PC-3 (cell line): ENCODE data around the gene OR4E2. TPM values are rescaled to one million over a fixed set of nuclear protein-coding genes. Genes with fewer than 3 reads are reported as not detected.

Source experiments
- ATAC-seq: fragments of 200-7000 bp; cut with Tn5 transposase; 2 replicates; pipeline ENCODE4 v1.9.1; 2020; ENCODE audit warnings: mild to moderate bottlenecking, moderate library complexity
- BruUV-seq: library from RNA; stranded (reverse); fragments of 400-500 nt; replicated peaks from 2 replicates; lab custom pipeline; 2021; lab: Mats Ljungman, UMichigan
- CTCF ChIA-PET: fragments of 300-600 bp; sonication (Branson Sonifier 250); formaldehyde crosslinking; loops from one replicate; lab custom pipeline; 2022; ENCODE audit warnings: antibody characterized with exemption; lab: Charles Lee
- POLR2A ChIA-PET: fragments of 300-600 bp; sonication (Branson Sonifier 250); formaldehyde crosslinking; loops from one replicate; lab custom pipeline; 2022; ENCODE audit warnings: antibody characterized with exemption; ENCODE audit not compliant: unreplicated experiment; lab: Charles Lee
- DNase-seq: peaks from one replicate; pipeline ENCODE4 v3.0.0-alpha.2; 2015
- H2AFZ ChIP-seq: fragments of 300-600 bp; sonication (generic); 2 replicates; pipeline ENCODE4 v1.6.0; 2016; ENCODE audit warnings: antibody characterized with exemption, low read length
- H3F3A ChIP-seq: fragments of 300-600 bp; sonication (generic); one replicate; pipeline ENCODE4 v1.6.0; 2017; ENCODE audit warnings: antibody characterized with exemption, low read length, control low read depth, mild to moderate bottlenecking; ENCODE audit not compliant: unreplicated experiment
- H3K27ac ChIP-seq: fragments of 300-600 bp; sonication (generic); 2 replicates; pipeline ENCODE4 v1.5.1; 2016; ENCODE audit warnings: mild to moderate bottlenecking, low read length
- H3K27me3 ChIP-seq: fragments of 300-600 bp; sonication (generic); 2 replicates; pipeline ENCODE4 v1.6.1; 2016; ENCODE audit warnings: low read length, mixed read lengths
- H3K36me3 ChIP-seq: fragments of 300-600 bp; sonication (generic); 2 replicates; pipeline ENCODE4 v1.6.1; 2016; ENCODE audit warnings: low read depth, mixed run types, low read length, mixed read lengths
- H3K4me1 ChIP-seq: fragments of 300-600 bp; sonication (generic); 2 replicates; pipeline ENCODE4 v1.5.1; 2016; ENCODE audit warnings: low read length; ENCODE audit not compliant: insufficient read depth
- H3K4me2 ChIP-seq: fragments of 300-600 bp; sonication (generic); 2 replicates; pipeline ENCODE4 v1.6.0; 2016; ENCODE audit warnings: low read length
- H3K4me3 ChIP-seq: fragments of 300-600 bp; sonication (generic); 2 replicates; pipeline ENCODE4 v1.5.1; 2016; ENCODE audit warnings: mild to moderate bottlenecking, low read length, mixed read lengths
- H3K79me2 ChIP-seq: fragments of 300-600 bp; sonication (generic); 2 replicates; pipeline ENCODE4 v1.6.1; 2017; ENCODE audit warnings: low read length, mixed read lengths
- H3K9ac ChIP-seq: fragments of 300-600 bp; sonication (generic); 2 replicates; pipeline ENCODE4 v1.6.0; 2016; ENCODE audit warnings: mild to moderate bottlenecking, low read length
- H3K9me2 ChIP-seq: fragments of 300-600 bp; sonication (generic); replicated peaks from 2 replicates; pipeline ENCODE4 v1.6.1; 2016; ENCODE audit warnings: mixed run types, low read length, mixed read lengths
- H3K9me3 ChIP-seq: fragments of 300-600 bp; sonication (generic); 2 replicates; pipeline ENCODE4 v1.6.1; 2016; ENCODE audit warnings: low read length, mixed read lengths
- H4K20me1 ChIP-seq: fragments of 300-600 bp; sonication (generic); 2 replicates; pipeline ENCODE4 v1.6.1; 2016; ENCODE audit warnings: low read length, mixed read lengths
- EZH2 ChIP-seq: fragments of 300-600 bp; sonication (generic); IDR thresholded peaks from one replicate; pipeline ENCODE4 v1.6.1; 2017; ENCODE audit warnings: antibody characterized with exemption, mild to moderate bottlenecking, low read length; ENCODE audit not compliant: unreplicated experiment
- EZH2phosphoT487 ChIP-seq: fragments of 300-600 bp; sonication (generic); IDR thresholded peaks from 2 replicates; pipeline ENCODE4 v1.6.1; 2018; ENCODE audit warnings: mild to moderate bottlenecking, antibody characterized with exemption, low read length, borderline replicate concordance
- intact Hi-C: fragments of 100-400 bp; cut with micrococcal nuclease; formaldehyde crosslinking; loops from 2 replicates; pipeline ENCODE4 v1.9.0; 2023
- total RNA-seq: library from RNA; depleted of rRNA; stranded (reverse); fragments of >200 nt; gene quantifications from 2 replicates; pipeline ENCODE4 v1.2.3, GENCODE V29; 2014
- TF ChIP-seq, protein P1 (sequence below): fragments of 300-600 bp; sonication (generic); conservative IDR thresholded peaks from 2 replicates; pipeline ENCODE4 v1.5.1; 2017; ENCODE audit warnings: antibody characterized with exemption, low read depth, mild to moderate bottlenecking, low read length

Gene OR4E2
- total RNA-seq, 1 experiment from 2014 or later, result not detected

- H3K27ac ChIP-seq, result no peak overlapping the region
- ATAC-seq (peak; percentile 77), DNase-seq (peak; percentile 83)
- H3K9me3 ChIP-seq, result no peaks in the 10 kb centered on the region
- H3K4me1 ChIP-seq, result peaks cover 11% of the 10 kb centered on the region; the same call in 1 of the 2 replicates
- H3K36me3 ChIP-seq, result no peaks in the 10 kb centered on the region
- H3K9ac ChIP-seq, result no peak overlapping the region
- intact Hi-C loops, result no loop called here
- H4K20me1 ChIP-seq, result no peaks in the 10 kb centered on the region
- H2AFZ ChIP-seq, result no peak overlapping the region
- no peaks in the 10 kb centered on the region for H3K79me2 ChIP-seq
- BruUV-seq, result no TSS peak
- TF ChIP-seq EZH2, result no peak
- TF ChIP-seq, protein P1, sequence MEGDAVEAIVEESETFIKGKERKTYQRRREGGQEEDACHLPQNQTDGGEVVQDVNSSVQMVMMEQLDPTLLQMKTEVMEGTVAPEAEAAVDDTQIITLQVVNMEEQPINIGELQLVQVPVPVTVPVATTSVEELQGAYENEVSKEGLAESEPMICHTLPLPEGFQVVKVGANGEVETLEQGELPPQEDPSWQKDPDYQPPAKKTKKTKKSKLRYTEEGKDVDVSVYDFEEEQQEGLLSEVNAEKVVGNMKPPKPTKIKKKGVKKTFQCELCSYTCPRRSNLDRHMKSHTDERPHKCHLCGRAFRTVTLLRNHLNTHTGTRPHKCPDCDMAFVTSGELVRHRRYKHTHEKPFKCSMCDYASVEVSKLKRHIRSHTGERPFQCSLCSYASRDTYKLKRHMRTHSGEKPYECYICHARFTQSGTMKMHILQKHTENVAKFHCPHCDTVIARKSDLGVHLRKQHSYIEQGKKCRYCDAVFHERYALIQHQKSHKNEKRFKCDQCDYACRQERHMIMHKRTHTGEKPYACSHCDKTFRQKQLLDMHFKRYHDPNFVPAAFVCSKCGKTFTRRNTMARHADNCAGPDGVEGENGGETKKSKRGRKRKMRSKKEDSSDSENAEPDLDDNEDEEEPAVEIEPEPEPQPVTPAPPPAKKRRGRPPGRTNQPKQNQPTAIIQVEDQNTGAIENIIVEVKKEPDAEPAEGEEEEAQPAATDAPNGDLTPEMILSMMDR, result no peak
- TF ChIP-seq EZH2phosphoT487, result no peak
- H3K27me3 ChIP-seq, result peaks cover 26% of the 10 kb centered on the region
- H3F3A ChIP-seq, result no peaks in the 10 kb centered on the region
- POLR2A ChIA-PET, result no interaction called here
- no peak overlapping the region for H3K4me3 ChIP-seq
- H3K9me2 ChIP-seq, result no peaks in the 10 kb centered on the region
- CTCF ChIA-PET, result no interaction called here
- 0 out of 2 replicates have a peak overlapping the region, but pooled peaks have one; percentile 8 for H3K4me2 ChIP-seq
Observed at GRCh38 chr14:21631084-21631483, 22.6 kb upstream of the OR4E2 start.

- Histone ChIP-seq H3K4me1 (peaks cover 11% of the 10 kb centered on the region; the same call in 1 of the 2 replicates), H3K9ac (no peak within 1 kb of the TSS), H3K79me2 (no peaks in the 10 kb centered on the region), H3K4me2 (no peak within 1 kb of the TSS), H2AFZ (no peak within 1 kb of the TSS), H3K9me3 (no peaks in the 10 kb centered on the region), H4K20me1 (no peaks in the 10 kb centered on the region), H3K27me3 (peaks cover 45% of the 10 kb centered on the region), H3K4me3 (no peak within 1 kb of the TSS), H3K36me3 (no peaks in the 10 kb centered on the region), H3K9me2 (no peaks in the 10 kb centered on the region), H3K27ac (no peak within 1 kb of the TSS), H3F3A (no peaks in the 10 kb centered on the region)
- ChIA-PET CTCF (no interaction called here), POLR2A (no interaction called here)
- intact Hi-C loops, result no loop called here
- no TSS peak for BruUV-seq
- ATAC-seq, result no peak
- TF ChIP-seq, protein P1, result no peak
- no peak for TF ChIP-seq EZH2
- TF ChIP-seq EZH2phosphoT487, result no peak
- DNase-seq, result no peak
Observed at GRCh38 chr14:21634840-21635239, 18.8 kb upstream of the OR4E2 start, which contains the start of gene OR10G2. OR10G2 (minus strand) TSS chr14:21634940; CDS start chr14:21634842, 98 bp downstream.

DNA sequence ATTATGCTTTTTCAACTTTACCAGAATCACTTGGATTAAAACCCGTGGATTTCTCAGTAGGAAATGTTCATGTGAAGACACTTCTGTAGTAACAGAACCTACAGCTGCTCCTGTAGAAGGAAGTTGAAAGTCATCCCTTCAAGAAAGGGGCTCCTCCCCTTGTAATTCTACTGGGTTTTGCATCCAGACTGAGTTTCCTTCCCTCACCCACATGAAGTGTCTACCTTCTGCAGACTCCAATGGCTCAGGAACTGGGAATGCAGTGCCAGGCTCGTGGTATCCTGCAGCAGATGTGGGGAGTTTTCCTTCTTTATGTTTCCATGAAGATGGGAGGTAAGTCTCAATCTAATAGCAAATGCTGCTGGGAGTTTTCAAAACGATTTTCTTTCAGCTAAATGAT lies 11.0 kb upstream of the OR4E2 start:
- peaks cover 46% of the 10 kb centered on the region for H3K27me3 ChIP-seq
- H3K79me2 ChIP-seq, result no peaks in the 10 kb centered on the region
- H3F3A ChIP-seq, result no peaks in the 10 kb centered on the region
- intact Hi-C loops, result no loop called here
- no peaks in the 10 kb centered on the region for H3K4me1 ChIP-seq
- DNase-seq, result no peak
- ChIA-PET POLR2A (no interaction called here), CTCF (no interaction called here)
- no peaks in the 10 kb centered on the region for H3K9me3 ChIP-seq
- no peak overlapping the region for H2AFZ ChIP-seq
- no peak overlapping the region for H3K4me3 ChIP-seq
- H3K27ac ChIP-seq, result no peak overlapping the region
- TF ChIP-seq, protein P1, result no peak
- no peak for TF ChIP-seq EZH2phosphoT487
- TF ChIP-seq EZH2, result no peak
- H3K9me2 ChIP-seq, result no peaks in the 10 kb centered on the region
- no peaks in the 10 kb centered on the region for H3K36me3 ChIP-seq
- BruUV-seq, result no TSS peak
- H3K4me2 ChIP-seq, result no peak overlapping the region
- no peaks in the 10 kb centered on the region for H4K20me1 ChIP-seq
- no peak for ATAC-seq
- no peak overlapping the region for H3K9ac ChIP-seq
